ENCODE results near the gene PRMT5. TPM values are rescaled to one million over a fixed set of nuclear protein-coding genes. Genes with fewer than 3 reads are reported as not detected.
A peak's percentile ranks its signal among the peaks of the same experiment; 100 is the strongest.
"Not testable (repeated sequence)": the region's sequence is repeated elsewhere in the genome, so short reads cannot be mapped to it uniquely, and the experiment has no call there.

The PRMT5 gene
- total RNA-seq, 1 donor from 2014 or later, result 40.0 TPM

DNA sequence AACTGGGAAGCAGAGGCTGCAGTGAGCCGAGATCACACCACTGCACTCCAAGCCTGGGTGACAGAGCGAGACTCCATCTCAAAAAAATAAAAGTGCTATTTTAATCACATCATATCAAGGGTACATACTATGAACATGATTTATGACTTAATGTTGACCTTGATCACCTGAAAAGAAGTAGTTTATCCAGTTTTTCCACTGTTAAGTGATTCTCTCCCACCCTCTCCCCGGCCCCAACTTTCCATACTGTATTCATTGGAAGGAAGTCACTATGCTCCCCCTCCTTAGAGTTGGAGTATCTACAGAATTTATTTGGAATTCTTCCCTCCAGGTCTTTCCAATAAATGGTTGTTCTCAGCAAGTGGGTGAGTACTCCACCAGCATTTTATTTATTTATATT is 3.0 kb upstream of the PRMT5 start:
- DNase-seq, result no peak

GRCh38 chr14:22929961-22930364 is 787 bp upstream of the PRMT5 start:
- no peak for DNase-seq

DNA sequence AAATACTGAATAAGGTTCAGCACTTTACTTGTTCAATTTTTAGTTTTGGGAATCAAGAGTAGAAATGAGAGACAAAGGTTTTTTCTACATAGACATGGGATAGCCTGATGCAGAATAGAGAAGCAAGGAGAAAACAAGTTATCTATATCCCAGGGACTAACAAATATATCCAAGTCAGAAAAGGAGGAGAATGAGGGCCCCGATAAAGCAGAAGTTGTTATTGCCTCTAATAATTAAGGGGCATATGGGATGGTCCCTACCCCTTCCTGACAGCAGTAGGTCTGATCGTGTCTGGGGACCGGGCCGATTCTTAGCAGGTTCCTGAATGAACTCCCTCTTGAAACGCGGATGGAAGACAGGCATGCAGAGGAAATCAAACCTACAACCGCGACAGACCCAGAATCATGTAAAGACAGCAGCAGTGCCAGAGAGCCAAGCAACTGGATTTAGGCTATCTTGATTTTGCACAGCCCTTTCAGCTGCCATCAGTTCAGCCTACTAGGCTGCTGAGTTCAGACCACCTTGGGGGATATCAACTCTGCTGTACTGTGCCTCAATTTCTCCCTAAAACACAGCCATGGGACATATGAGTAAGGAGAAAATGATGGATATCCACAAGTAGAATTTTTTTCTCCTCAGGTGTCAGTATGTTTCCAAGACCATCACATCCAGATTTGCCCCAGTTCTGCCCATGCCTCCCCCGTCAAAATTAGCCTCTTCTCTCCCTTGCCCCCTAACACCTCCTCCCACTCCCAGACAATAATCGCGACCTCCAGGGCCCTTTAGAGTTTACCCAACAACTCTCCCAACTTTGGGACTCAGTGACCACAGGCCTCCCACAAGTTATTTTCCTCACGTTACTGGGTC is 706 bp downstream of the PRMT5 start:
- DNase-seq, result peak; percentile 10

- DNase-seq, result no peak
These were observed 2.9 kb downstream of the PRMT5 start for GRCh38 chr14:22926316-22926715.

GRCh38 chr14:22925513-22925912 is 3.7 kb downstream of the PRMT5 start:
- DNase-seq, result no peak

- no peak for DNase-seq
These were observed 5.4 kb downstream of the PRMT5 start for GRCh38 chr14:22923746-22924145.

DNA sequence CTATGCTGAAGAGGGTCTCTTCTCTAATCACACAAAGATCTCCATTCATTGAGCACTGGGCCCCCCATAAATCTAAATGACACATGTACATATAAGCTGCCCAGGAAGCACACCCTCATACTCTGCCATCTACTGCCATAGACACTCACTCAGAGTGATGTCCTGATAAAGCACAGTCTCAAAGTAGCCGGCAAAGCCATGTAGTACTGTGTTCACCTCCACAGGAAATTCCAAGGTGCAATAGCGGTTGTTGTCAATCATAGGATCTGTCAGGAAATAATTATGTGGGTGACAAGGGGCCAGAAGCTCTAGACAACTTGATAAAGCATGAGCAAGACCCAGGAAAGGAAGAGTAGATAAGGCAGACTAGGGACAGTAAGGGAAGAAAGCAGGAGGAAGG is 6.9 kb downstream of the PRMT5 start:
- DNase-seq, result no peak

GRCh38 chr14:22920697-22921096 is 8.5 kb downstream of the PRMT5 start:
- DNase-seq, result no peak

- DNase-seq, result no peak
These were observed 9.6 kb downstream of the PRMT5 start for GRCh38 chr14:22919601-22919921.

DNA sequence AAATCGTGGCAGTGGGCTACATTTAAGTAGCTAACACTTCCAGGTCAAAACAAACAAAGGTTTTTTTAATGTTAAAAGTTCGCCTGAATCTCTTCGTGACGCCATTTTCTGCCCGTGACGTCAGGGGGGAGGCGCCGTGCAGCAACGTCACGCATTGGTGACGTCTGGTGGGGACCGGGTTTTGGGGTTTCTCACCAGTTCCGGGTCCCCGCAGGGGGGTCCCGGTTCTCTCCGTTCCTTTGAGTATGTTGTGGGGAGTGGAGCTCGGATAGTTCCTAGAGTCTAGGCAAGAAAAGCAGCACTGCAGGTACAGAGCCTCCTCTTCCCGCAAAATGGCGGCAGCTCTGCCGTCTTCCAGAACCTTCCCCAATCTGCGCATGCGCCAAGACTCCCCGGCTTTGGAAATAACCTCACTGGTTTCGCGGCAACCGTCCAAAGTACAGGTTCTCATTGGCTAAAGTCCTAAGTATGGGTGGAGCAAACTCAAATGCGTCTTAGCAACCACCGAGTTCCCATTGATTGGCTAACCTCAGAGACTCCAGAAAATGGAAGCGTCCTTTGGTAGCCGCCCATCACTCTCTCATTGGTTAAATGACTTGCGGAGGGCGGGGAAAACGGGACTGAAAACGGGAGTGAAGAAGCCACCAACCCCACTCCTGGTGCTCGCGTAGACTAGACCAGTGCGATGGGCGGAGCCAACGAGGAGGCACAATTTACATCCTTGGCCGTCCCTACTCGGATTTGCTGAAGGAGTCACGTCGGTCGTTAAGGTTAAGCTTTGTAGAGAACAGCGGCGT is 10.2 kb downstream of the PRMT5 start, which contains the start of gene RBM23:
Gene RBM23, minus strand, starts transcription at position 346 of the 797 bp plus-strand sequence.
- peak; percentile 100 for DNase-seq

- DNase-seq, result no peak
These were observed 13.2 kb downstream of the PRMT5 start for GRCh38 chr14:22915886-22916521.

GRCh38 chr14:22914836-22915235 is 14.3 kb downstream of the PRMT5 start:
- not testable (repeated sequence) for DNase-seq

GRCh38 chr14:22910916-22911315 is 18.3 kb downstream of the PRMT5 start:
- no peak for DNase-seq

DNA sequence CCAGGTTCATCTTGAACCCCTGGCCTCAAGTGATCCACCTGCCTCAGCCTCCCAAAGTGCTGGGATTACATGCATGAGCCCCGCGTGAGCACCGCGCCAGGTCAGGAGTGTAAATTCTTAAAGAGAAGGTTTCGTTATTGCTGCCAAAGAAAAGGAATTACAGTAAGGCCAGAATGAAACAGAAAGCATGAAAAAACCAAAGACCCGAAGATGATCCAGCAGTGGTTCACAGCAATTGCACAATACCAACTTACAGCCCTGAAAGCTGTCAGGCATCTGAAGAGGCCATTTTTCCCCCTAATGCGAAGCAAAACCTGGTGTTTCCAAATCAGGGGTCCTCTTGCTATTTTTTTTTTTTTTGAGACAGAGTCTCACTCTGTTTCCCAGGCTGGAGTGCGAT is 20.6 kb downstream of the PRMT5 start:
- DNase-seq, result no peak

DNA sequence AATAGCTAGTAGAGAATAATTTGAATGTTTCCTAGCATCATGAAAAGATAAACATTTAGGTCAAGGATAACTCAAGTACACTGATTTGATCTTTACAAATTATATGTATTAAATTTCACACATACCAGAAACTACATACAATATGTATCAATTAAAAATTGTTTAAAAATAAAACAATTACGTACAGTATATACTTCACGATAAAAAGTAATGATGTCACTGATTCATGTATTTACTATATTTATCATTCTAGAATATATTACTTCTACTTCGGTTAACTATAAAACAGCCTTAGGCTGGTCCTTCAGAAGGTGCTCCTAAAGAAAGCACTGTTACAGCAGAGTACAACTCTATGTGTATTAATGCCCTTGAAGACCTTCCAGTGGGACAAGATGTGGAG is 21.7 kb downstream of the PRMT5 start:
- no peak for DNase-seq

GRCh38 chr14:22906073-22906472 is 23.1 kb downstream of the PRMT5 start:
- DNase-seq, result no peak

- no peak for DNase-seq
These were observed 23.5 kb downstream of the PRMT5 start for GRCh38 chr14:22905627-22906026.

DNA sequence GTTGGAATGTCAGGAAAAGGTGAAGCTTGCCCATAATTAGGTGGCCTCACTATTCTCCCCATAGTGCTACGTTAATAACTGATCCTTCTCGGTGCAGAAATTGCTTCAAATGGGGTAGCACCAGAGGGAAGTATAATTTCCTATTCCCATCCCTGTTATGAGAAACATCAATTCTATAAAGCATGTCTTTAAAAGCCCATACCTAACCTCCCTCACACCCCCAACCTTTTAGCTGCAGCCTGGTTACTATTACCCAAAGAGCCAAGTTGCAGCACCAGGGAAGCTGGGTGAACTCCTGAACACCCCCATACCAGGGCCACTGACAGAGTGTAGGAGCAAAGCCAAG is 25.5 kb downstream of the PRMT5 start:
- DNase-seq, result no peak

- no peak for DNase-seq
These were observed 27.4 kb downstream of the PRMT5 start for GRCh38 chr14:22901799-22902198.

GRCh38 chr14:22900081-22900799 is 28.9 kb downstream of the PRMT5 start:
- DNase-seq, result peak; percentile 85

- no peak for DNase-seq
These were observed 30.7 kb downstream of the PRMT5 start for GRCh38 chr14:22898302-22899090.

GRCh38 chr14:22897357-22897756 is 31.8 kb downstream of the PRMT5 start:
- DNase-seq, result no peak

All from dermis blood vessel endothelial cell (primary cell).